Activated T-cell treated with anti-CD3 and anti-CD28 coated beads, Interleukin-2, amount 50 U/mL, for 24 hours (primary cell): Measurements from ENCODE around the gene FIP1L1.
"Not testable (repeated sequence)": the region's sequence is repeated elsewhere in the genome, so short reads cannot be mapped to it uniquely, and the experiment has no call there.

Source experiments
- DNase-seq: peaks from one replicate; pipeline ENCODE4 v3.0.0-alpha.2; 2020
- H3K27ac Mint-ChIP-seq: 2 replicates; pipeline ENCODE4 v1.8.0; 2020; ENCODE audit warnings: mild to moderate bottlenecking, mixed read lengths
- H3K27me3 Mint-ChIP-seq: 2 replicates; pipeline ENCODE4 v1.8.0; 2020; ENCODE audit warnings: mixed read lengths
- H3K36me3 Mint-ChIP-seq: 2 replicates; pipeline ENCODE4 v1.8.0; 2020; ENCODE audit warnings: low read depth, mixed read lengths
- H3K4me1 Mint-ChIP-seq: 2 replicates; pipeline ENCODE4 v1.8.0; 2020; ENCODE audit warnings: low read depth, mixed read lengths
- H3K4me3 Mint-ChIP-seq: 2 replicates; pipeline ENCODE4 v1.8.0; 2020; ENCODE audit warnings: mild to moderate bottlenecking, moderate library complexity, mixed read lengths
- H3K9me3 Mint-ChIP-seq: 2 replicates; pipeline ENCODE4 v1.8.0; 2020; ENCODE audit warnings: mixed read lengths

The FIP1L1 gene

GRCh38 chr4:53377319-53378170 lies at the start of gene FIP1L1:
Gene FIP1L1 (plus strand): TSS chr4:53377641. CDS start chr4:53377839, 198 bp downstream.
- Mint-ChIP-seq H3K4me3 (peak within 1 kb of the TSS; percentile 100), H3K27me3 (peaks cover 4% of the 10 kb centered on the region), H3K27ac (peak within 1 kb of the TSS; percentile 100), H3K4me1 (peaks cover 39% of the 10 kb centered on the region), H3K36me3 (peaks cover 42% of the 10 kb centered on the region), H3K9me3 (no peaks in the 10 kb centered on the region)
- DNase-seq: peak; percentile 97

GRCh38 chr4:53334916-53335315 lies 42.5 kb upstream of the FIP1L1 start:
- H3K27ac Mint-ChIP-seq, H3K27me3 Mint-ChIP-seq, H3K4me3 Mint-ChIP-seq, H3K4me1 Mint-ChIP-seq, H3K9me3 Mint-ChIP-seq, DNase-seq: not testable (repeated sequence)
- peaks cover 49% of the 10 kb centered on the region for H3K36me3 Mint-ChIP-seq

- not testable (repeated sequence) for H3K27me3 Mint-ChIP-seq
These were observed 37.3 kb upstream of the FIP1L1 start for GRCh38 chr4:53340145-53340544.

GRCh38 chr4:53346392-53346791 lies 31.0 kb upstream of the FIP1L1 start:
- not testable (repeated sequence) for DNase-seq, H3K27me3 Mint-ChIP-seq, H3K4me1 Mint-ChIP-seq, H3K27ac Mint-ChIP-seq, H3K4me3 Mint-ChIP-seq
- peaks cover 17% of the 10 kb centered on the region for H3K9me3 Mint-ChIP-seq
- H3K36me3 Mint-ChIP-seq: peaks cover 89% of the 10 kb centered on the region

More at GRCh38 chr4:53340145-53340544, 37.3 kb upstream of the FIP1L1 start:
- not testable (repeated sequence) for DNase-seq, H3K4me3 Mint-ChIP-seq, H3K27ac Mint-ChIP-seq
- Mint-ChIP-seq H3K4me1 (peaks cover 12% of the 10 kb centered on the region), H3K36me3 (peaks cover 89% of the 10 kb centered on the region), H3K9me3 (peaks cover 21% of the 10 kb centered on the region)

GRCh38 chr4:53346920-53347852 lies 30.3 kb upstream of the FIP1L1 start:
- no peaks in the 10 kb centered on the region for H3K27me3 Mint-ChIP-seq
- H3K4me1 Mint-ChIP-seq: peaks cover 4% of the 10 kb centered on the region
- H3K4me3 Mint-ChIP-seq: no peak overlapping the region
- DNase-seq: no peak
- H3K27ac Mint-ChIP-seq: no peak overlapping the region
- H3K9me3 Mint-ChIP-seq: peaks cover 16% of the 10 kb centered on the region
- H3K36me3 Mint-ChIP-seq: peaks cover 87% of the 10 kb centered on the region

- peaks cover 4% of the 10 kb centered on the region for H3K4me1 Mint-ChIP-seq
- no peaks in the 10 kb centered on the region for H3K27me3 Mint-ChIP-seq
- peaks cover 13% of the 10 kb centered on the region for H3K9me3 Mint-ChIP-seq
- H3K4me3 Mint-ChIP-seq: no peak overlapping the region
- DNase-seq: no peak
- H3K36me3 Mint-ChIP-seq: peaks cover 88% of the 10 kb centered on the region
- H3K27ac Mint-ChIP-seq: no peak overlapping the region
These were observed 29.4 kb upstream of the FIP1L1 start for GRCh38 chr4:53348046-53348445.

GRCh38 chr4:53349091-53349491 lies 28.4 kb upstream of the FIP1L1 start:
- Mint-ChIP-seq H3K27ac (no peak overlapping the region), H3K9me3 (peaks cover 5% of the 10 kb centered on the region), H3K4me1 (peaks cover 1% of the 10 kb centered on the region), H3K36me3 (peaks cover 87% of the 10 kb centered on the region), H3K27me3 (no peaks in the 10 kb centered on the region), H3K4me3 (no peak overlapping the region)
- DNase-seq: no peak

GRCh38 chr4:53354012-53354722 lies 23.3 kb upstream of the FIP1L1 start:
- DNase-seq: no peak
- H3K27ac Mint-ChIP-seq: no peak overlapping the region
- peaks cover 76% of the 10 kb centered on the region for H3K36me3 Mint-ChIP-seq
- peaks cover 13% of the 10 kb centered on the region for H3K4me1 Mint-ChIP-seq
- no peaks in the 10 kb centered on the region for H3K9me3 Mint-ChIP-seq
- H3K4me3 Mint-ChIP-seq: no peak overlapping the region
- no peaks in the 10 kb centered on the region for H3K27me3 Mint-ChIP-seq

- H3K4me1 Mint-ChIP-seq: peaks cover 30% of the 10 kb centered on the region
- peaks cover 74% of the 10 kb centered on the region for H3K36me3 Mint-ChIP-seq
- no peak overlapping the region for H3K27ac Mint-ChIP-seq
- H3K4me3 Mint-ChIP-seq: no peak overlapping the region
- no peak for DNase-seq
- no peaks in the 10 kb centered on the region for H3K9me3 Mint-ChIP-seq
- H3K27me3 Mint-ChIP-seq: no peaks in the 10 kb centered on the region
These were observed 21.4 kb upstream of the FIP1L1 start for GRCh38 chr4:53355930-53356521.

- Mint-ChIP-seq H3K27me3 (no peaks in the 10 kb centered on the region), H3K4me3 (no peak overlapping the region), H3K9me3 (no peaks in the 10 kb centered on the region), H3K36me3 (peaks cover 63% of the 10 kb centered on the region), H3K27ac (no peak overlapping the region), H3K4me1 (peaks cover 49% of the 10 kb centered on the region)
- no peak for DNase-seq
These were observed 16.0 kb upstream of the FIP1L1 start for GRCh38 chr4:53361451-53361850.

- Mint-ChIP-seq H3K27ac (peak overlapping the region; percentile 24), H3K27me3 (no peaks in the 10 kb centered on the region), H3K4me3 (peak overlapping the region; percentile 98), H3K4me1 (peaks cover 55% of the 10 kb centered on the region), H3K9me3 (no peaks in the 10 kb centered on the region), H3K36me3 (peaks cover 62% of the 10 kb centered on the region)
- no peak for DNase-seq
These were observed 15.3 kb upstream of the FIP1L1 start for GRCh38 chr4:53362093-53362492.

GRCh38 chr4:53364624-53365023 lies 12.8 kb upstream of the FIP1L1 start:
- peak overlapping the region; percentile 97 for H3K27ac Mint-ChIP-seq
- DNase-seq: no peak

GRCh38 chr4:53365121-53365485 lies 12.3 kb upstream of the FIP1L1 start:
- Mint-ChIP-seq H3K27ac (peak overlapping the region; percentile 97), H3K4me3 (peak overlapping the region; percentile 98), H3K4me1 (peaks cover 43% of the 10 kb centered on the region), H3K9me3 (no peaks in the 10 kb centered on the region), H3K27me3 (peaks cover 4% of the 10 kb centered on the region), H3K36me3 (peaks cover 43% of the 10 kb centered on the region)
- peak; percentile 52 for DNase-seq

More at GRCh38 chr4:53364624-53365023, 12.8 kb upstream of the FIP1L1 start:
- peaks cover 47% of the 10 kb centered on the region for H3K36me3 Mint-ChIP-seq
- peaks cover 48% of the 10 kb centered on the region for H3K4me1 Mint-ChIP-seq
- H3K4me3 Mint-ChIP-seq: peak overlapping the region; percentile 98
- H3K27me3 Mint-ChIP-seq: no peaks in the 10 kb centered on the region
- no peaks in the 10 kb centered on the region for H3K9me3 Mint-ChIP-seq
